Measurements from ENCODE around the gene SMARCD2. TPM values are rescaled to one million over a fixed set of nuclear protein-coding genes. Genes with fewer than 3 reads are reported as not detected.

The SMARCD2 gene
- total and polyA plus RNA-seq, 2 of the 13 experiments (the other 11 are each of a cell fraction or from before 2014, with no cell fraction given) = 122 to 150 TPM

GRCh38 chr17:63842540-63843386, at the start of gene SMARCD2 (continued):
- TF ChIP-seq ZNF557 (CRISPR knock-in tag; IDR thresholded peaks at IDR 0.05) = peak; percentile 73
- TF ChIP-seq WIZ (CRISPR knock-in tag; IDR thresholded peaks at IDR 0.05) = no peak
- TF ChIP-seq ZNF432 (CRISPR knock-in tag; IDR thresholded peaks at IDR 0.05; ENCODE audit: borderline replicate concordance) = no peak
- TF ChIP-seq HIVEP1 (CRISPR knock-in tag; IDR thresholded peaks at IDR 0.05) = peak; percentile 56; the same call in 1 of the 2 replicates
- TF ChIP-seq, protein P1, sequence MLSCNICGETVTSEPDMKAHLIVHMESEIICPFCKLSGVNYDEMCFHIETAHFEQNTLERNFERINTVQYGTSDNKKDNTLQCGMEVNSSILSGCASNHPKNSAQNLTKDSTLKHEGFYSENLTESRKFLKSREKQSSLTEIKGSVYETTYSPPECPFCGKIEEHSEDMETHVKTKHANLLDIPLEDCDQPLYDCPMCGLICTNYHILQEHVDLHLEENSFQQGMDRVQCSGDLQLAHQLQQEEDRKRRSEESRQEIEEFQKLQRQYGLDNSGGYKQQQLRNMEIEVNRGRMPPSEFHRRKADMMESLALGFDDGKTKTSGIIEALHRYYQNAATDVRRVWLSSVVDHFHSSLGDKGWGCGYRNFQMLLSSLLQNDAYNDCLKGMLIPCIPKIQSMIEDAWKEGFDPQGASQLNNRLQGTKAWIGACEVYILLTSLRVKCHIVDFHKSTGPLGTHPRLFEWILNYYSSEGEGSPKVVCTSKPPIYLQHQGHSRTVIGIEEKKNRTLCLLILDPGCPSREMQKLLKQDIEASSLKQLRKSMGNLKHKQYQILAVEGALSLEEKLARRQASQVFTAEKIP (CRISPR knock-in tag; IDR thresholded peaks at IDR 0.05; ENCODE audit: borderline replicate concordance) = no peak
- no peak for TF ChIP-seq KAT2B (IDR thresholded peaks at IDR 0.05; ENCODE audit: borderline replicate concordance, low read depth, low read length)
- TF ChIP-seq, protein P2, sequence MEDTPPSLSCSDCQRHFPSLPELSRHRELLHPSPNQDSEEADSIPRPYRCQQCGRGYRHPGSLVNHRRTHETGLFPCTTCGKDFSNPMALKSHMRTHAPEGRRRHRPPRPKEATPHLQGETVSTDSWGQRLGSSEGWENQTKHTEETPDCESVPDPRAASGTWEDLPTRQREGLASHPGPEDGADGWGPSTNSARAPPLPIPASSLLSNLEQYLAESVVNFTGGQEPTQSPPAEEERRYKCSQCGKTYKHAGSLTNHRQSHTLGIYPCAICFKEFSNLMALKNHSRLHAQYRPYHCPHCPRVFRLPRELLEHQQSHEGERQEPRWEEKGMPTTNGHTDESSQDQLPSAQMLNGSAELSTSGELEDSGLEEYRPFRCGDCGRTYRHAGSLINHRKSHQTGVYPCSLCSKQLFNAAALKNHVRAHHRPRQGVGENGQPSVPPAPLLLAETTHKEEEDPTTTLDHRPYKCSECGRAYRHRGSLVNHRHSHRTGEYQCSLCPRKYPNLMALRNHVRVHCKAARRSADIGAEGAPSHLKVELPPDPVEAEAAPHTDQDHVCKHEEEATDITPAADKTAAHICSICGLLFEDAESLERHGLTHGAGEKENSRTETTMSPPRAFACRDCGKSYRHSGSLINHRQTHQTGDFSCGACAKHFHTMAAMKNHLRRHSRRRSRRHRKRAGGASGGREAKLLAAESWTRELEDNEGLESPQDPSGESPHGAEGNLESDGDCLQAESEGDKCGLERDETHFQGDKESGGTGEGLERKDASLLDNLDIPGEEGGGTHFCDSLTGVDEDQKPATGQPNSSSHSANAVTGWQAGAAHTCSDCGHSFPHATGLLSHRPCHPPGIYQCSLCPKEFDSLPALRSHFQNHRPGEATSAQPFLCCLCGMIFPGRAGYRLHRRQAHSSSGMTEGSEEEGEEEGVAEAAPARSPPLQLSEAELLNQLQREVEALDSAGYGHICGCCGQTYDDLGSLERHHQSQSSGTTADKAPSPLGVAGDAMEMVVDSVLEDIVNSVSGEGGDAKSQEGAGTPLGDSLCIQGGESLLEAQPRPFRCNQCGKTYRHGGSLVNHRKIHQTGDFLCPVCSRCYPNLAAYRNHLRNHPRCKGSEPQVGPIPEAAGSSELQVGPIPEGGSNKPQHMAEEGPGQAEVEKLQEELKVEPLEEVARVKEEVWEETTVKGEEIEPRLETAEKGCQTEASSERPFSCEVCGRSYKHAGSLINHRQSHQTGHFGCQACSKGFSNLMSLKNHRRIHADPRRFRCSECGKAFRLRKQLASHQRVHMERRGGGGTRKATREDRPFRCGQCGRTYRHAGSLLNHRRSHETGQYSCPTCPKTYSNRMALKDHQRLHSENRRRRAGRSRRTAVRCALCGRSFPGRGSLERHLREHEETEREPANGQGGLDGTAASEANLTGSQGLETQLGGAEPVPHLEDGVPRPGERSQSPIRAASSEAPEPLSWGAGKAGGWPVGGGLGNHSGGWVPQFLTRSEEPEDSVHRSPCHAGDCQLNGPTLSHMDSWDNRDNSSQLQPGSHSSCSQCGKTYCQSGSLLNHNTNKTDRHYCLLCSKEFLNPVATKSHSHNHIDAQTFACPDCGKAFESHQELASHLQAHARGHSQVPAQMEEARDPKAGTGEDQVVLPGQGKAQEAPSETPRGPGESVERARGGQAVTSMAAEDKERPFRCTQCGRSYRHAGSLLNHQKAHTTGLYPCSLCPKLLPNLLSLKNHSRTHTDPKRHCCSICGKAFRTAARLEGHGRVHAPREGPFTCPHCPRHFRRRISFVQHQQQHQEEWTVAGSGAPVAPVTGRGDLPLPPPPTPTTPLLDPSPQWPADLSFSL (CRISPR knock-in tag; IDR thresholded peaks at IDR 0.05) = no peak
- TF ChIP-seq SIN3A (IDR thresholded peaks at IDR 0.05; ENCODE audit: borderline replicate concordance, low read depth, low read length) = peak; percentile 78; the same call in 1 of the 2 replicates
- TF ChIP-seq SP1 (IDR thresholded peaks at IDR 0.05) = no peak; the same call in 1 of the 2 replicates
- peak; percentile 87 for TF ChIP-seq SP1 (CRISPR knock-in tag; IDR thresholded peaks at IDR 0.05)
- peak; percentile 80 for TF ChIP-seq TGIF2 (CRISPR knock-in tag; IDR thresholded peaks at IDR 0.05)
- peak; percentile 80 for TF ChIP-seq RBFOX2 (IDR thresholded peaks at IDR 0.05; ENCODE audit: low read depth, low read length)
- TF ChIP-seq SALL1 (CRISPR knock-in tag; IDR thresholded peaks at IDR 0.05) = peak; percentile 96
- TF ChIP-seq ZNF772 (CRISPR knock-in tag; IDR thresholded peaks at IDR 0.05) = peak; percentile 91
- peak; percentile 100 for TF ChIP-seq ZNF788 (CRISPR knock-in tag; IDR thresholded peaks at IDR 0.05; ENCODE audit: borderline replicate concordance)
- TF ChIP-seq ZNF879 (CRISPR knock-in tag; IDR thresholded peaks at IDR 0.05) = peak; percentile 47; the same call in 1 of the 2 replicates
- TF ChIP-seq ZNF160 (CRISPR knock-in tag; IDR thresholded peaks at IDR 0.05) = no peak; the same call in none of the 2 replicates
- peak; percentile 40; the same call in 1 of the 2 replicates for TF ChIP-seq TEAD2 (CRISPR knock-in tag; IDR thresholded peaks at IDR 0.05)
- peak; percentile 97 for TF ChIP-seq ZNF614 (CRISPR knock-in tag; IDR thresholded peaks at IDR 0.05; ENCODE audit: borderline replicate concordance)
- peak; percentile 90; the same call in 1 of the 2 replicates for TF ChIP-seq KAT7 (CRISPR knock-in tag; IDR thresholded peaks at IDR 0.05; ENCODE audit: borderline replicate concordance)
- TF ChIP-seq SMYD3 (CRISPR knock-in tag; IDR thresholded peaks at IDR 0.05) = peak; percentile 98
- peak; percentile 76 for TF ChIP-seq RFX5 (IDR thresholded peaks at IDR 0.05; ENCODE audit: low read depth, low read length)
- no peak for TF ChIP-seq PHB2 (IDR thresholded peaks at IDR 0.05; ENCODE audit: partially characterized antibody)
- peak; percentile 94 for TF ChIP-seq YY1 (IDR thresholded peaks at IDR 0.05; ENCODE audit: insufficient read depth, insufficient replicate concordance, low read depth, low read length)
